HG03095 (cell line): ENCODE data around the gene MIPOL1.
"Not testable (repeated sequence)": the region's sequence is repeated elsewhere in the genome, so short reads cannot be mapped to it uniquely, and the experiment has no call there.

Experiments used
- ATAC-seq: cut with Tn5 transposase; IDR thresholded peaks from one replicate; pipeline ENCODE4 v1.9.1; 2021; ENCODE audit warnings: moderate library complexity; ENCODE audit not compliant: unreplicated experiment

MIPOL1 gene

DNA sequence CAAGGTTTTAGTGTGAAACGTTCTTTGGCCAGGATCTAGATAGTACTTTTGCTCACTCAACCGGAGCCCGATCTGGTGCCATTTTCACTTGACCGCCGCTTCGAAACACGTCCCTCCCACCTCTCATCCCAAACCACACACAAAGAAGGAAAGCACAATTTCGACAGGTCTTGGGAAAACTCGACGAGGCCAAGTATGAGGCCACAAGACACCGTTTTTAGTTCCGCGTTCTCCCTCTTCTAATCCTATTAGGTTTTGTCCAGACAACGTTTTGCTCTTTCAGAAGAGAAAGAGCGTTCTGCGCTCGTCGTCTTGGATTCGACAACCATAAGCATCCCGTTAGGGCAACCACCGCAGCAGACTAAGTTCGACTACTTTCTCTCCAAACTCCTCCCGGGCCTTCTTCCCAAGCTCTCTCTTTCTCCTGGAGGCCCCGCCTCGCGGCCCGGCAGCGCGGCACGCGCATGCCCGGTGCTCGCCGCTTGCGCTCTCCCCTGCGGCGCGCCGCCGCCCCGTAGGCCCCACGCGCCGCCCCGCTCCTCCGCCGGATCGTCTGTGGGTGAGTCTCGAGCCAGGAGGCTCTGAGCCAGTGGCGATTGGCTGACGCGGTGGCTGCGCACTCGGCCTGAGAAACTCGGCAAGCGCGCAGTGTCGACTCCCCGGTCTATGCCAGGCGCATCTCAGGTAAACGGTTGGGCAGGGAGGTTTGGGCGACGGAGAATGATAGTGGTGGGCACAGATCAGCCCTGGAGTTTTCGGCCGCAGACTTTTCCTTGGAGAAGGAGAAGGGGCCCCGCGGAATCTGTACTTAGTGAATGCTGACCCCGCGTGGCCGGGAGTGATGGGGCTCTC, at the start of gene MIPOL1:
TSS of gene MIPOL1 (plus strand) at position 517 of the 852 bp plus-strand sequence. CDS start 49,952 bp downstream, outside the sequence.
- no peak for ATAC-seq

- no peak for ATAC-seq
Measured at GRCh38 chr14:37150414-37150813, 47.3 kb upstream of the MIPOL1 start.

- ATAC-seq: no peak
Measured at GRCh38 chr14:37153005-37153404, 44.7 kb upstream of the MIPOL1 start.

DNA sequence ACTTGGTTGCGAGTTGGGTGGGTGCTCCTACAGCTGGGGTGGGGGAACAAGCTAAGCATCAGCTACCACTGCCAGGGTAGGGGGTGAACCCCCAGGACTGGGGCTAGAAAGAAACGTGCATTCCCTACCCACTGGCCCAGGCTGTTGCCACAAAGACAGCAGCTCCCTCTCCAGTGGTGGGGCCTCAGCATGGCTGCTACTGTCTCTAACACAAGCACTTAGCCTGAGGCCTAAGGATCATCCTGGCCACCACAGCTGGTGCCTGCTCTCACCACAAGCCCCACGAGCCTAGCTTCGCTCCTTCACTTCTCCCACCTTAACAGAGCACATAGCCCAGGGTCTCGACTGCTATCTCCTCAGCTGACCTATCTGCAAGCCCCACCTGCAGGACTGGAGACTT, 44.3 kb upstream of the MIPOL1 start:
- ATAC-seq: no peak

- no peak for ATAC-seq
Measured at GRCh38 chr14:37157987-37158386, 39.8 kb upstream of the MIPOL1 start.

GRCh38 chr14:37162307-37162706, 35.4 kb upstream of the MIPOL1 start:
- not testable (repeated sequence) for ATAC-seq

DNA sequence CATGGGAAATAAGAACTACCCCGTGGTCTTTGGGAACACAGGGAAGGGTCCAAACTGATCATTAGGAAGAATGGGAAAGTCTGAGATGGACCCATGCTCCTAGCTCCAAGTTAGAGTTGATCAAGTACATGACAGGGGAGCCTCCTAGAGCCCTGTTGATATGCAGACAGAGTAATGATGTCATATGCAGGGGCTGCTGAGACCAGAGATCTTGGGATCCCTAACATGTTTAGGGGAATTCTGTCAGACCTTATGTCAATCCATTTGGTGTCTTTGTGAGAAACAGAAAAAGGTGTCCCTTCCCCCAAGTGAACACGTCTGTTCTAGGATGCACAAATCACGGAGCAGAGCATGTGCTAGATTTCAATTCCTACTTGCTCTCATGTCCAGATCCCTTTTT, 31.9 kb upstream of the MIPOL1 start:
- ATAC-seq: no peak

DNA sequence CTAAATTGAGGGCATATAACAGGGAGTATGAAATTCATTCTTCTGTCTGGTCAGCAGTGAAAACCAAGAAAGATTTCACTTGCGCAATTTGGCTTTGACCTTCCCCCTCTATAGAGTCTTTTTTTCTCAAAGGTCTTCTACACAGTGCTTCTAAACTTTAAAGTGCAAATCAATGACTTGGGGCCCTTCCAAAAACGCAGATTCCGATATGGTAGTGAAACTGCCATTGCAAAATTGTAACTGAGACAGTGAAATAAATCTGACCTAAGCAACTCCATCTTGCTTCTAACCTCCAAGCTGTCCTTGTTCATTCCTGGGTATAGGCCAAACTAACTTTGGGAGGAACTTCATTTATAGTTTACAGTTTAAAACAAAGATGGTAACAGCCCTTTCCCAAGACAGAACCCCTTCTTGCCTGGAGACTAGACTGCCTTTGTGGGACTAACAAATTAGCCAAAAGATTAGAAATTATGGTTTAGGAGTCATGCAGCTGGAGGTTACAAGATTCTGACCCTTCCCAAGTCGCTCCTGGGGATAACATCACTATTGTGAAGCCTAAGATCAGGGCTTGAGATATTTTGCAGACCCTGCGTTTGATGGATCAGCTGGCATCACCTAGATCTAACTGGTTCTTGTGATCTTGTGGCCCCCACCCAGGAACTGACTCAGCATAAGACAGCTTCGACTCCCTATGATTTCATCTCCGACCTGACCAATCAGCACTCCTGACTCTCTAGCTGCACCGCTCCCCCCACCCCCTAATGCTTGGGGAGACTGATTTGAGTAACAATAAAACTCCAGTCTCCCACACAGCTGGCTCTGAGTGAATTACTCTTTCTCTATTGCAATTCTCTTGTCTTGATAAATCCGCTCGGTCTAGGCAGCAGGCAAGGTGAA, 30.3 kb upstream of the MIPOL1 start:
- no peak for ATAC-seq

DNA sequence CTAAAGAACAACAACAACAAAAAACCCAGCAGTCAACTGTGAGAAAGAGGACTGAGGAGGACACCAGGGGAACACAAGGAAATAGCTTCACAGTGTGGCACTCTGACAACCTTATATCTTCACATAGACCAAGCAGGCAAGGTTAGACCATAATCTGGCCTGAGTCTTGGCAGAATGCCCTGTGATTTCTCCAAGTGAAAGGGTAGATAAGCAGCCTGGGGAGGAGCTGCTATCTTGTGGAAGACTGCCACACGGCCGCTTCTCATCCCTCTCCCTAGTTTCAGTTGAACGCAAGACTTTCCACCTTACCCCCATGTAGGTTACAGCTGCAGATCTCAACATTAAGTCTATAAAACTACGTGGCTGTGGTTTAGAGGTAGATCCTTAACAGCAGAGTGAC, 29.0 kb upstream of the MIPOL1 start:
- ATAC-seq: no peak

GRCh38 chr14:37170237-37170636, 27.5 kb upstream of the MIPOL1 start:
- no peak for ATAC-seq

GRCh38 chr14:37170993-37171392, 26.7 kb upstream of the MIPOL1 start:
- ATAC-seq: no peak

DNA sequence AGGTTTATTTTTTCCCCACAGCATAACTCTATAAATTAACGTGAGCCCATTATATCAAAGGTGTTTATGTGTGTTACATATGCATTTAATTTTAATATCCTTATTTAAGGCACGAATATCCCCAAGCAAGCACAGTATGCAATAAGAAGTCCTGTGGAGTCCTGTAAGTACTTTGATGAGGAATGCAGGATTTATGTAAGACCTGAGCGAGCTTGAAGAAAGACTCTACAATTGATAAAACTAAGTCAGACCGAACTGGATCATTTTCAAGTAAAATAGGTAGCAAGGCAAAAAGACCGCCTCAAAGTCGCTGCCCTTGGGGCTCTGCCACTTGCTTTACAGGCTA, 26.1 kb upstream of the MIPOL1 start:
- no peak for ATAC-seq

DNA sequence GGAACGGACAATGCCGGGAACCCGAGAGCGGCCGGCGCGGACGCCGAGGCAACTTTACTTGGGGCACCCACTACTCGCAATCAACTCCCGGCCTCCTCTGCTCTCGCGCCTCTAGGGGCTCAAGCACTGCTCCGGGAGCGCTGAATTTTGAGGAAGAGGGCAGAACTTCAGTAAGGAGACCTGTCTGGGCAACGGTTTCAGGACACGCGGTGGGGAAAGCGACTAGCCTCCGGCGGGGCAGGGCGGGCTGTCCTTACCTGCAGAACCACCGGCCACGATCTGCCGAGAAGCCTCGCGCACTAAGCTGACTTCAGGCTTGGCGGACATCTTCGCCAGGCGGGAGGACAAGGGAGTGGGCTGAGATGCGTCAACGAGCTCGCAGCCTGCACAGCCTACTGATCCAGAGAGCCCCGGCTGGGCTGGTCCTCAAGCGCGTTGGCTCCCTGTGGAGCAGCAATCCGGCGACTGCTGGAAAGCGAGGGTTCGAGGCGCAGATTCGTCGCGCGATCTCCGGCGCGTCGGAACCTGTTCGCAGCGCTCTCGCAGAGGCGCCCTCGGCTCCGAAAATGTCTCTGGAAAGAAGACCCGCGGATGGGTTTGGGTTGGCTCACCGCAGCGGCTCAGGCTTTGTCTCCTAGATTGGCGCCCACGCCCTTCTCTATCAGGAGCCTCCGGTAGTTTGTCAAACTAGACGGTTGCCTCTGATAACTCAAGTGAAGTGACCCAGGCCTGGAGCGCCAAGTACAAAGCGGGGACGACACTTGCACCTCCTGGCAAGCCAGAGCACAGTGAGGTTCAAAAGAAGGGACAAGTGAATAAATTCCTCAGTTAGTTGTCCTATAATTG, 25.5 kb upstream of the MIPOL1 start, which contains the start of gene SLC25A21:
TSS of gene SLC25A21 (minus strand) at position 583 of the 846 bp plus-strand sequence.
- no peak for ATAC-seq

DNA sequence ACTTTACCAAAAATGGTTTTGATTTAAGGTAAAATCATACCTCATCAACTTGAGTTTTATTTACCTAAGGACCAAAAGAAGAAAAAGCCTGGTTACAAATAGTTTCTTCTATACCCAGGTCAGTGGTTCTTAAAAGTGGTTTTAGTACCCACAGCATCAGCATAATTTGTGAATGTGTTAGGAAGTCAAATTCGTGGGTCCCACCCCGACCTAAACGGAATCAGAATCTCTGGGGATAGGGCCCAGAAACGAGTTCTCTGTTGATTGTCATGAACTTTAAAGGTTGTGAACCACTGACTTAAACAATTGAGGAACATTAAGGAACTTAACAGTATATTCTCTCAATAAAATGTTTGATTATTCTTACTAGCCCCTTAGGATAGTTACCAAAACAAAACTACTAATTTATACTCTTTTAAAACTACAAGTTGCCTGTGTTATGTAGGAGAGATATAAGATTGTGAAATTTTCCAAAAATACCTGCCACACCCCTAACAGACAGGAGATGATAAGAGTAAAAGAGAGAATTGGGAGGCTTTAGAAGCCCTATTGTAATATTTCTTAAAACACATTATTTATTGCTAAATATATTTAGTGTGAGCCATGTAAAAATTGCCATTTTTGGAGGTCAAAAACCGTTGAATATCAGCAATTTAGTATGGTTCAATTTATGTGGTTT, 24.7 kb upstream of the MIPOL1 start:
- ATAC-seq: no peak

DNA sequence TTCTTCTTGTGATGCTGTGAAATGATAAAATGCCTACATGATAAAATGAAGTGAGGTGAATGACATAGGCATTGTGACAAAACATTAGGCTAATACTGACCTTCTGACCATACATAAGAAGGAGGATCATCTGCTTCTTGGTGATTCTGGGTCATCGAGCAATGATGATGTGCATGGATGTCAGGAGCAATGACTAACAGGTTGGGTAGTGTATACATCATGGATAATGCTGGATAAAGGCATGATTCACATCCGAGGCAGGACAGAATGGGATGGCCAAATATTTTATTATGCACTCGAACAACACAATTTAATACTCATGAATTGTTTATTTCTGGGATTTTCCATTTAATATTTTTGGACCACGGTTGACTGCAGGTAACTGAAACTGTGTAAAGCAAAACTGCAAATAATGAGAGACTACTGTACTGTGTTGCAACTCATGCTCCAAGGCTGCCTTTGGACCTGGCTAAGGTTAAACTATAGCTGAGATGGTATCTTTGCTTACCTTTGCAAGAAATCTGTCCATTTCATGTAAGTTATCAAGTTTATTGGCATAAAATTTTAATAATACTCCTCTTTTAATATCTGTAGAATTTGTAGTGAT, 17.7 kb upstream of the MIPOL1 start:
- ATAC-seq: no peak

- not testable (repeated sequence) for ATAC-seq
Measured at GRCh38 chr14:37180886-37181285, 16.9 kb upstream of the MIPOL1 start.

DNA sequence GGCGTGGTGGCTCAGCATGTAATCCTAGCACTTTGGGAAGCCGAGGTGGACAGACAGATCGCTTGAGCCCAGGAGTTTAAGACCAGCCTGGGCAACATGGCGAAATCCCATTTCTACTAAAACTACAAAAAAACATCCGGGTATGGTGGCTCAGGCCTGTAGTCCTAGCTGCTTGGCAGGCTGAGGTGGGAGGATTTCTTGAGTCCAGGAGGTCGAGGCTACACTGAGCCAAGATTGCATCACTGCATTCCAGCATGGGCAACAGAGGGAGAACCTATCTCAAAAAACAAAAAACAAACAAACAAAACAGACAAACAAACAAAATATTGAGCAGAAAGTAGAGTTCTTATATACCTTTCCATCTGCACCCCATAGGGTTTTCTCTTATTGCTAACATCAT, 16.3 kb upstream of the MIPOL1 start:
- ATAC-seq: no peak

- not testable (repeated sequence) for ATAC-seq
Measured at GRCh38 chr14:37184520-37184919, 13.2 kb upstream of the MIPOL1 start.

DNA sequence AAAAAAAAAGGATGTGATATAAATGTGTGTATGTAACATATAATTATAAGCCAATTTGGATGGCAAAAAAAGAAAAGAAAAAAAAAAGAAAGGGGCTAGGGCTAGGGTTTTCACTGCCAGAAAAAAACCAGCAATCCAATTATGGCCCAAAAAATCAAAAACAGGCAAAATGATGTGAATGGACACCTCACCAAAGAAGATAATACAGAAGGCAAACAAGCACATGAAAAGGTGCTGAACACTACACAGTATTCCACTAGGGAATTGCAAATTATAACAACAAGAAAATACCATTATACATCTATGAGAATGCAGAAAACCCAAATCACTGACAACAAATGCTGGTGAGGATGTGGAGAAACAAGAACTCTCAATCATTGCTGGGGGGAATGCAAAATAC, 12.1 kb upstream of the MIPOL1 start:
- no peak for ATAC-seq

DNA sequence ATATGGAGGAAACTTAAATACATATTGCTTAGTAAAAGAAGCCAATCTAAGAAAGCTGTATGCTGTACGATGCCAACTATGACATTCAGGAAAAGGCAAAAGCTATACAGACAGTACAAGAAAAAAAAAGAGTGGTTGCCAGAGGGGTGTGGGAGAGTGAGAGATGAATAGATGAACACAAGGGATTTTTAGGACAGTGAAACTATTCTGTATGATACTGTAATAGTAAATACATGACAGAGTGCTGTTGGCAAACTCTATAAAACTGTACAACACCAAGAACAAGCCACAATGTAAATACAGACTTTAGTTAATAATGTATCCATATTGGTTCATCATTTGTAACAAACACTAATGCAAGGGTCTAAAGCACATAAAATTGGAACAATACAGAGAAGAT, 10.9 kb upstream of the MIPOL1 start:
- no peak for ATAC-seq
